ENCODE data around the gene ATAT1.

DNA sequence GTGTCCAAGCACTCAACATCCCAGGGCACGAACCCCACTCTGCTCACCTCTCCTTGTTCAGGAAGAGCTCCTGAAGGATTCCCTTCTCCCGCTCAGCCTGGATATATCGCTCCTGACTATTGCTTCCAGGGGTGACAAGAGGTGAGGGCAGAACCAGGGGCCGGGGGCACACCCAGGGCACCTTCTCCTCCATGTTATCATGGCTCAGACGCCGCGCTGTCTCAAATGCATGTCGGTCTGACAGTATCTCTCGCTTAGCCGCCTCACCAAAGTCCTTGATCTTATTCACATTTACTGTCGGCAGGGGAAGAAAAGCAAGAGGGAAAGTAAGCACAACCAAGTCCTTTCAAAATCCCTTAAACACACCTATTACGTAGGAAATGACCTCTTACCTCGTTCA, 22.7 kb upstream of the ATAT1 start:
- TF ChIP-seq, protein P1, sequence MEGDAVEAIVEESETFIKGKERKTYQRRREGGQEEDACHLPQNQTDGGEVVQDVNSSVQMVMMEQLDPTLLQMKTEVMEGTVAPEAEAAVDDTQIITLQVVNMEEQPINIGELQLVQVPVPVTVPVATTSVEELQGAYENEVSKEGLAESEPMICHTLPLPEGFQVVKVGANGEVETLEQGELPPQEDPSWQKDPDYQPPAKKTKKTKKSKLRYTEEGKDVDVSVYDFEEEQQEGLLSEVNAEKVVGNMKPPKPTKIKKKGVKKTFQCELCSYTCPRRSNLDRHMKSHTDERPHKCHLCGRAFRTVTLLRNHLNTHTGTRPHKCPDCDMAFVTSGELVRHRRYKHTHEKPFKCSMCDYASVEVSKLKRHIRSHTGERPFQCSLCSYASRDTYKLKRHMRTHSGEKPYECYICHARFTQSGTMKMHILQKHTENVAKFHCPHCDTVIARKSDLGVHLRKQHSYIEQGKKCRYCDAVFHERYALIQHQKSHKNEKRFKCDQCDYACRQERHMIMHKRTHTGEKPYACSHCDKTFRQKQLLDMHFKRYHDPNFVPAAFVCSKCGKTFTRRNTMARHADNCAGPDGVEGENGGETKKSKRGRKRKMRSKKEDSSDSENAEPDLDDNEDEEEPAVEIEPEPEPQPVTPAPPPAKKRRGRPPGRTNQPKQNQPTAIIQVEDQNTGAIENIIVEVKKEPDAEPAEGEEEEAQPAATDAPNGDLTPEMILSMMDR (IDR thresholded peaks at IDR 0.05; ENCODE audit: insufficient read depth, low read length) = no peak
- no peak for TF ChIP-seq REST (IDR thresholded peaks at IDR 0.05; ENCODE audit: insufficient replicate concordance, low read depth)
- no peak for TF ChIP-seq POLR2AphosphoS5 (IDR thresholded peaks at IDR 0.05; ENCODE audit: low read depth)
- TF ChIP-seq GABPA (IDR thresholded peaks at IDR 0.05; ENCODE audit: low read depth) = no peak
- TF ChIP-seq SPI1 (IDR thresholded peaks at IDR 0.05; ENCODE audit: borderline replicate concordance, low read depth) = no peak

Measured in HL-60 (cell line).